ENCODE results near the gene KBTBD6.

DNA sequence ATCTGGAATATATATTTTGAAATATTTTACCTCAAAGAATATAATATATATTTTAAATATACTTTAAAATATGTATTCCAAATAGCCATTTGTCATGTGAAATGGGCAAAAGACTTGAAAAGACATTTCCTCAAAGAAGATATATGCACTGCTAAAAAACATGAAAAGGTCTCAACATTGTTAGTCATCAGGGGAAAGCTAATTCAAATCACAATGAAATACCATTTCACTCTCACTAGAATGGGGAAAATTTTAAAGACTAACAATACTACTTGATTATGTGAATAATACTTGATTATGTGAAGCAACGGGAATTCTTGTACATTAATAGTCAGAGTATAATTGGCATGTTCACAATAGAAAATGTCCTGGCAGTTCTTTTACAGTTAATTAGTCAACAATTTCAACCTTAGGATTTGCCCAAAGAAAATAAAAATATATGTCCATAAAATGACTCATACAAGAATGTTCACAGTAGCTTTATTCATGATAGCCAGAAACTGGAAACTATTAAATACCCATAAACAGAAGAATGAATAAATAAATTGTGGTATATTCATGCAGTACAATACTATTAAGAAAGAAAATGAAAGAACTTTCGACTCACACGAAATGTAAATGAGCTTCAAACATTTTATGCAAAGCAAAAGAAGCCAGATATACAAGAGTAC lies 6.8 kb upstream of the KBTBD6 start:
- TF ChIP-seq, protein P1, sequence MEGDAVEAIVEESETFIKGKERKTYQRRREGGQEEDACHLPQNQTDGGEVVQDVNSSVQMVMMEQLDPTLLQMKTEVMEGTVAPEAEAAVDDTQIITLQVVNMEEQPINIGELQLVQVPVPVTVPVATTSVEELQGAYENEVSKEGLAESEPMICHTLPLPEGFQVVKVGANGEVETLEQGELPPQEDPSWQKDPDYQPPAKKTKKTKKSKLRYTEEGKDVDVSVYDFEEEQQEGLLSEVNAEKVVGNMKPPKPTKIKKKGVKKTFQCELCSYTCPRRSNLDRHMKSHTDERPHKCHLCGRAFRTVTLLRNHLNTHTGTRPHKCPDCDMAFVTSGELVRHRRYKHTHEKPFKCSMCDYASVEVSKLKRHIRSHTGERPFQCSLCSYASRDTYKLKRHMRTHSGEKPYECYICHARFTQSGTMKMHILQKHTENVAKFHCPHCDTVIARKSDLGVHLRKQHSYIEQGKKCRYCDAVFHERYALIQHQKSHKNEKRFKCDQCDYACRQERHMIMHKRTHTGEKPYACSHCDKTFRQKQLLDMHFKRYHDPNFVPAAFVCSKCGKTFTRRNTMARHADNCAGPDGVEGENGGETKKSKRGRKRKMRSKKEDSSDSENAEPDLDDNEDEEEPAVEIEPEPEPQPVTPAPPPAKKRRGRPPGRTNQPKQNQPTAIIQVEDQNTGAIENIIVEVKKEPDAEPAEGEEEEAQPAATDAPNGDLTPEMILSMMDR (IDR thresholded peaks at IDR 0.05; ENCODE audit: low read depth, low read length), result no peak
- TF ChIP-seq EZH2phosphoT487 (IDR thresholded peaks at IDR 0.05; ENCODE audit: low read depth), result no peak

Measured in OCI-LY3 (cell line).